ENCODE results near the gene JUN. TPM values are rescaled to one million over a fixed set of nuclear protein-coding genes. Genes with fewer than 3 reads are reported as not detected.

Gene JUN
- total and polyA plus RNA-seq, 2 of the 13 experiments (the other 11 are each of a cell fraction or from before 2014, with no cell fraction given) = 18.2 to 22.3 TPM

- TF ChIP-seq ZGPAT (CRISPR knock-in tag; IDR thresholded peaks at IDR 0.05) (no peak), SETDB1 (CRISPR knock-in tag; IDR thresholded peaks at IDR 0.05; ENCODE audit: borderline replicate concordance) (no peak), ZSCAN5A (CRISPR knock-in tag; IDR thresholded peaks at IDR 0.05; ENCODE audit: borderline replicate concordance) (no peak), ZFP36L1 (CRISPR knock-in tag; IDR thresholded peaks at IDR 0.05) (no peak), ZFP41 (CRISPR knock-in tag; IDR thresholded peaks at IDR 0.05; ENCODE audit: borderline replicate concordance) (no peak), SRF (IDR thresholded peaks at IDR 0.05; ENCODE audit: low read depth, low read length) (no peak), ZNF501 (CRISPR knock-in tag; IDR thresholded peaks at IDR 0.05) (no peak), MBD4 (IDR thresholded peaks at IDR 0.05; ENCODE audit: borderline replicate concordance, low read length) (no peak), JUND (CRISPR knock-in tag; IDR thresholded peaks at IDR 0.05) (no peak), ZBTB2 (CRISPR knock-in tag; IDR thresholded peaks at IDR 0.05; ENCODE audit: low read depth) (no peak), ZNF660 (CRISPR knock-in tag; IDR thresholded peaks at IDR 0.05; ENCODE audit: borderline replicate concordance, low read depth) (no peak), ZMYM3 (CRISPR knock-in tag; IDR thresholded peaks at IDR 0.05) (peak; percentile 55; the same call in 1 of the 2 replicates), RBM39 (IDR thresholded peaks at IDR 0.05; ENCODE audit: low read depth, low read length, poor library complexity, severe bottlenecking) (no peak), ZNF7 (CRISPR knock-in tag; IDR thresholded peaks at IDR 0.05) (0 out of 2 replicates have a peak, but pooled peaks have one; percentile 21), ZMYM4 (CRISPR knock-in tag; IDR thresholded peaks at IDR 0.05) (no peak), THYN1 (CRISPR knock-in tag; IDR thresholded peaks at IDR 0.05; ENCODE audit: borderline replicate concordance, low read depth) (no peak), POLR2AphosphoS2 (IDR thresholded peaks at IDR 0.05; ENCODE audit: low read depth, low read length) (no peak), HNF4A (CRISPR knock-in tag; IDR thresholded peaks at IDR 0.05) (peak; percentile 67), TARDBP (CRISPR knock-in tag; IDR thresholded peaks at IDR 0.05) (no peak), ZNF572 (CRISPR knock-in tag; IDR thresholded peaks at IDR 0.05) (no peak), MXI1 (IDR thresholded peaks at IDR 0.05; ENCODE audit: borderline replicate concordance, low read depth, low read length) (no peak), ZNF75D (CRISPR knock-in tag; IDR thresholded peaks at IDR 0.05; ENCODE audit: borderline replicate concordance) (no peak), MEF2D (CRISPR knock-in tag; IDR thresholded peaks at IDR 0.05) (no peak), DMTF1 (CRISPR knock-in tag; IDR thresholded peaks at IDR 0.05) (no peak)
Observed at GRCh38 chr1:58805716-58806571, 22.1 kb upstream of the JUN start (continued).

All from HepG2 (cell line).